Measurements from ENCODE around the gene SCYGR5.

The SCYGR5 gene

DNA sequence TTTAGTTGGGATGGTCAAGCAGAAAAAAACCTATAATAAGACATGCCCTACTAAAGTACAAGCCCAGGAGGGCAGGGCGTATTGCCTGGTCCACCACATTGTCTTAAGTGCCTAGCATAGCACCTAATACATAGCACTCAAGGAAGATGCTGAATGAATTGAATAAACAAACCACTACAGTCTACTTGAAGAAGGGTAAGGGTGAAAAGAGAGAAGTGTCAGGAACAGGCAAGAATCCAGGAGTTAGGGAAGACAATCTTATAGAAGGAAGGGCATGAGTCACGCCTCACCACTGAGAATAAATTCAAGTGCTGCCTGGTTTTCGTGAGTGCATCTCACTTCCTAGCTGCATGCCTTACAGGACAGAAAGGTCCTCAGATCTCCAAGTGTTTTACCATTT is 37.4 kb downstream of the SCYGR5 start:
- TF ChIP-seq, protein P1, sequence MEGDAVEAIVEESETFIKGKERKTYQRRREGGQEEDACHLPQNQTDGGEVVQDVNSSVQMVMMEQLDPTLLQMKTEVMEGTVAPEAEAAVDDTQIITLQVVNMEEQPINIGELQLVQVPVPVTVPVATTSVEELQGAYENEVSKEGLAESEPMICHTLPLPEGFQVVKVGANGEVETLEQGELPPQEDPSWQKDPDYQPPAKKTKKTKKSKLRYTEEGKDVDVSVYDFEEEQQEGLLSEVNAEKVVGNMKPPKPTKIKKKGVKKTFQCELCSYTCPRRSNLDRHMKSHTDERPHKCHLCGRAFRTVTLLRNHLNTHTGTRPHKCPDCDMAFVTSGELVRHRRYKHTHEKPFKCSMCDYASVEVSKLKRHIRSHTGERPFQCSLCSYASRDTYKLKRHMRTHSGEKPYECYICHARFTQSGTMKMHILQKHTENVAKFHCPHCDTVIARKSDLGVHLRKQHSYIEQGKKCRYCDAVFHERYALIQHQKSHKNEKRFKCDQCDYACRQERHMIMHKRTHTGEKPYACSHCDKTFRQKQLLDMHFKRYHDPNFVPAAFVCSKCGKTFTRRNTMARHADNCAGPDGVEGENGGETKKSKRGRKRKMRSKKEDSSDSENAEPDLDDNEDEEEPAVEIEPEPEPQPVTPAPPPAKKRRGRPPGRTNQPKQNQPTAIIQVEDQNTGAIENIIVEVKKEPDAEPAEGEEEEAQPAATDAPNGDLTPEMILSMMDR (IDR thresholded peaks at IDR 0.05) = no peak
- TF ChIP-seq ZFX (IDR thresholded peaks at IDR 0.05; ENCODE audit: borderline replicate concordance) = no peak
- H3K27ac ChIP-seq = no peak overlapping the region

DNA sequence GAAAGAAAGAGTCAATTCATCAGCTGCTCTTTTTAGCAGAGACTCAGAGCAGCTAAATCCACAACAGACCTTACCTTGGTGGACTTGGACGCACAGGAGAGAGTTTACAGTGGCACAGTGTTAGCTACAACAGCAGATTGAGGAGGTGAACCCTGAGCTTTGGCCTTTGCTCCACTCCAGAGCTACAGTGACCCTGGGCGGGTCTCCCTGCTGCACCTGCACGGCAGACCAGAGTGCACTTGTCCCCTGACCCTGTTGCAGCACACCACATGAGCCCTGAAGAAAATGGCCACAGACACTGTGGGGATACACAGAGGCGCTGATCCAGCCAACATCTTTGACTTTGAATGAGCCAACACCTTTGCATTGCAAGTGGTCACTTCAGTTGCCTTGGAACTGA is 40.3 kb downstream of the SCYGR5 start:
- H3K27ac ChIP-seq = no peak overlapping the region
- no peak for TF ChIP-seq ZFX (IDR thresholded peaks at IDR 0.05; ENCODE audit: borderline replicate concordance)

DNA sequence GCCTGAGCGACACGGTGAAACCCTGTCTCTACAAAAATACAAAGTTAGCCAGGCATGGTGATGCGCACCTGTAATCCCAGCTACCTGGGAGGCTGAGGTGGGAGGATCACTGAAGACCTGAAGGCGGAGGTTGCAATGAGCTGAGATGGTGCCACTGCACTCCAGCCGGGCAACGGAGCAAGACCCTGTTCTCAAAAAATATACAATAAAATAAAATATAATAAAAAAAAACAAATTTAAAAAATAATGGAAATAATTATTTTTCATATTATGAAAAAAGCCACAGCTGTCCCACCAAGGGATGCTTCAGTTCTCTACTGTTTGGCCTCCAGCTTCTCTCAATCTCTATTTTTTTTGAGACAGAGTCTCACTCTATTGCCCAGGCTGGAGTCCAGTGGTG is 40.8 kb downstream of the SCYGR5 start:
- TF ChIP-seq, protein P1 (IDR thresholded peaks at IDR 0.05) = no peak
- TF ChIP-seq ZFX (IDR thresholded peaks at IDR 0.05; ENCODE audit: borderline replicate concordance) = no peak
- no peak overlapping the region for H3K27ac ChIP-seq

DNA sequence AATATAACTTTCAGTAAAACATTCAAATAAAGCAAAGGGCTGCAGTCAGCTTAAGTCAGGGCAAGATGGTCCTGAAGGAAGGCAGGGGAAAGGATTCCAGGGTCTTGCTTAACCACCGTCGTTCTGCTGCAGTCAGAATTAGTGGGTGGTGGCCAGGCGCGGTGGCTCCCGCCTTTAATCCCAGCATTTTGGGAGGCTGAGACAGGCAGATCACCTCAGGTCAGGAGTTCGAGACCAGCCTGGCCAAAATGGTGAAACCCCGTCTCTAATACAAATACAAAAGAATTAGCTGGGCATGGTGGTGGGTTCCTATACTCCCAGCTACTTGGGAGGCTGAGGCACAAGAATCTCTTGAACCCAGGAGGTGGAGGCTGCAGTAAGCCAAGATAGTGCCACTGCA is 44.4 kb downstream of the SCYGR5 start:
- no peak overlapping the region for H3K27ac ChIP-seq
- TF ChIP-seq, protein P1 (IDR thresholded peaks at IDR 0.05) = no peak
- no peak for TF ChIP-seq ZFX (IDR thresholded peaks at IDR 0.05; ENCODE audit: borderline replicate concordance)

DNA sequence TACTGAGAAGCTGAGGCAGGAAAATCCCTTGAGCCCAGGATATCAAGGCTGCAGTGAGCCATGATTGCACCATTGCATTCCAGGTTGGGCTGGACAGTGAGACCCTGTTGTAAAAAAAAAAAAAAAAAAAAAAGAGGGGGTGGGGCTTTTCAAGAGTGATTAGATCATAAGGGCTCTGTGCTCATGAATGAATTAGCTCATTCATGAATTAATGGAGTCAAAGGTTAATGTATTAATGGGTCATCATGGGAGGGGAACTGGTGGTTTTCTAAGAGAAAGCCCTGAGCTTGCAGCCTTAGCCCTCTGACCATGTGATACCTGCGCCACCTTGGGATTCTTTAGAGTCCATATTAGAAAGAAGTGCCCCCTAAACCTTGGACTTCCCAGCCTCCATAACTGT is 46.7 kb downstream of the SCYGR5 start:
- no peak for TF ChIP-seq ZFX (IDR thresholded peaks at IDR 0.05; ENCODE audit: borderline replicate concordance)
- TF ChIP-seq, protein P1 (IDR thresholded peaks at IDR 0.05) = no peak
- H3K27ac ChIP-seq = no peak overlapping the region

DNA sequence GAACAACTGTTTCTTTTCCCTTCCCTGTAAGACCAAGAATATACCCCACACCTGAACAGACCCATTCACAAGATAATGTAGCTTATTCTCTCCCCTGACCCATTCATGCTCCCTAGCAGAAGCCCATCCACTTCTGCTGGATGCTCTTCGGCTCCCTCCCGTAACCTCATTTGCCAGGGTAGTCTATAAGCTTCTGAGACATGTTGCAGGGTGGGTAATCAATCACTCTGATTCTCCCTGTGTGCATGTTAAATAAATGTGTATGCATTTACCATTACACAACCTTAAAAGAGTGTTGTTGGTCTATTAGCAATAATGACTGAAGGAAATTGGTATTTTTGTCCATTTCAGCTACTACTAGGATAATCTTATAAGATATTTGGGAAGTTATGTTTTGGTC is 49.9 kb downstream of the SCYGR5 start:
- H3K27ac ChIP-seq = no peak overlapping the region
- no peak for TF ChIP-seq ZFX (IDR thresholded peaks at IDR 0.05; ENCODE audit: borderline replicate concordance)
- TF ChIP-seq, protein P1 (IDR thresholded peaks at IDR 0.05) = no peak
